T-cell (primary cell): ENCODE data around the gene RHOBTB1. TPM values are rescaled to one million over a fixed set of nuclear protein-coding genes. Genes with fewer than 3 reads are reported as not detected.

Source experiments
- ATAC-seq, 4 experiments: fragments of 200-7000 bp in 3 of 4; fragments of 150-1000 bp in 1 of 4; cut with Tn5 transposase; replicated peaks in 1 of 4; 1 replicate in 3 of 4; 2 replicates in 1 of 4; pipeline ENCODE4 v1.10.0; 2021; ENCODE audit warnings: moderate library complexity in 3 of 4, mild to moderate bottlenecking in 2 of 4, moderate number of reproducible peaks in 1 of 4
- CTCF ChIA-PET, 2 donors: fragments of 300-600 bp; sonication (Branson Sonifier 250); formaldehyde crosslinking; loops; one replicate each; lab custom pipeline; 2022; ENCODE audit warnings: antibody characterized with exemption in 2 of 2; lab: Charles Lee
- POLR2A ChIA-PET, 2 donors: fragments of 300-600 bp; sonication (Branson Sonifier 250); formaldehyde crosslinking; loops; one replicate each; lab custom pipeline; 2022; ENCODE audit warnings: antibody characterized with exemption in 2 of 2; lab: Charles Lee
- DNase-seq, 35 experiments: peaks; one replicate each; pipeline versions ENCODE4 v3.0.0 to v3.0.0-alpha.2; 2013 to 2023
- H3K27ac ChIP-seq: one replicate; pipeline ENCODE4 v1.5.1; 2013; ENCODE audit warnings: low read length
- H3K27me3 ChIP-seq, 2 experiments: replicated peaks in 1 of 2; 1 replicate in 1 of 2; 2 replicates in 1 of 2; pipeline versions ENCODE4 v1.6.1 to v1.7.0; 2013; ENCODE audit warnings: low read length in 1 of 2, mixed read lengths in 1 of 2; ENCODE audit not compliant: control insufficient read depth in 2 of 2, insufficient read depth in 2 of 2; ENCODE audit errors: extremely low read depth in 1 of 2
- H3K36me3 ChIP-seq, 2 donors: 1 replicate in 1 of 2; 2 replicates in 1 of 2; pipeline versions ENCODE4 v1.6.1 to v1.7.0; 2013; ENCODE audit warnings: low read length in 1 of 2; ENCODE audit not compliant: control insufficient read depth in 2 of 2, insufficient read depth in 1 of 2; ENCODE audit errors: extremely low read depth in 1 of 2
- H3K4me1 ChIP-seq, 2 experiments: 1 replicate in 1 of 2; 2 replicates in 1 of 2; pipeline versions ENCODE4 v1.6.1 to v1.7.0; 2013; ENCODE audit warnings: low read length in 2 of 2, mixed read lengths in 1 of 2; ENCODE audit not compliant: insufficient read depth in 2 of 2, control insufficient read depth in 1 of 2; ENCODE audit errors: extremely low read depth in 1 of 2
- H3K4me3 ChIP-seq, 2 donors: 1 replicate in 1 of 2; 2 replicates in 1 of 2; pipeline versions ENCODE4 v1.5.1 to v1.7.0; 2013; ENCODE audit warnings: mild to moderate bottlenecking in 2 of 2, low read length in 1 of 2, moderate library complexity in 1 of 2; ENCODE audit not compliant: control insufficient read depth in 1 of 2; ENCODE audit errors: extremely low read depth in 1 of 2
- H3K9me3 ChIP-seq: 2 replicates; pipeline ENCODE4 v1.7.0; 2013
- H3K27ac Mint-ChIP-seq, 2 donors: one replicate each; pipeline ENCODE4 v1.8.0; 2020 to 2021; ENCODE audit warnings: mild to moderate bottlenecking in 2 of 2, mixed read lengths in 2 of 2
- H3K27me3 Mint-ChIP-seq, 2 donors: one replicate each; pipeline ENCODE4 v1.8.0; 2021 to 2022; ENCODE audit warnings: mixed read lengths in 2 of 2
- H3K36me3 Mint-ChIP-seq: one replicate; pipeline ENCODE4 v1.8.0; 2021; ENCODE audit warnings: mixed read lengths
- H3K4me1 Mint-ChIP-seq, 3 donors: one replicate each; pipeline ENCODE4 v1.8.0; 2020 to 2022; ENCODE audit warnings: mixed read lengths in 3 of 3, mild to moderate bottlenecking in 1 of 3
- H3K4me3 Mint-ChIP-seq, 3 donors: one replicate each; pipeline ENCODE4 v1.8.0; 2020 to 2022; ENCODE audit warnings: mild to moderate bottlenecking in 3 of 3, mixed read lengths in 3 of 3, moderate library complexity in 3 of 3
- H3K9me3 Mint-ChIP-seq, 3 donors: one replicate each; pipeline ENCODE4 v1.8.0; 2020 to 2022; ENCODE audit warnings: mixed read lengths in 3 of 3
- WGBS: methylation state at CpG from one replicate; pipeline ENCODE4 v1.1.5; 2013; ENCODE audit warnings: missing lambda C conversion rate; ENCODE audit not compliant: insufficient coverage; 5-methylcytosine and 5-hydroxymethylcytosine counted together
- total RNA-seq, 35 experiments: library from RNA in 6 of 35; stranded (reverse) in 6 of 35; fragments of 120-200 nt in 1 of 35; gene quantifications; one replicate each; pipeline versions ENCODE4 v1.2.1 to v1.2.4 and lab custom pipeline; 2013 to 2026

RHOBTB1 gene
- total RNA-seq, 5 donors from 2014 or later (not counting 1 experiment from before 2014, with no cell fraction given), result 0.09 to 0.75 (median 0.34) TPM; not detected in 1

GRCh38 chr10:60953420-60953819, 9.4 kb upstream of the RHOBTB1 start:
- H3K4me3 ChIP-seq, result no peak overlapping the region
- peaks cover 0 to 4% of the 10 kb centered on the region in 2 experiments for H3K4me1 ChIP-seq
- H3K4me1 Mint-ChIP-seq, result no peaks in the 10 kb centered on the region
- no peak overlapping the region for H3K27ac Mint-ChIP-seq
- H3K9me3 Mint-ChIP-seq, result no peaks in the 10 kb centered on the region
- no peaks in the 10 kb centered on the region for H3K36me3 ChIP-seq
- no peaks in the 10 kb centered on the region for H3K27me3 ChIP-seq
- ChIA-PET POLR2A (no interaction called here), CTCF (no interaction called here)
- H3K4me3 Mint-ChIP-seq, result no peak overlapping the region
- no peak overlapping the region for H3K27ac ChIP-seq
- H3K9me3 ChIP-seq, result no peaks in the 10 kb centered on the region
- no CpG with 5 or more reads among the region's 3 CpGs for WGBS
- DNase-seq (no peak), ATAC-seq (no peak)
- H3K36me3 Mint-ChIP-seq, result no peaks in the 10 kb centered on the region
- H3K27me3 Mint-ChIP-seq, result peaks cover 15 to 24% of the 10 kb centered on the region in 2 donors

- Mint-ChIP-seq H3K36me3 (no peaks in the 10 kb centered on the region), H3K27me3 (peaks cover 20 to 28% of the 10 kb centered on the region in 2 donors), H3K4me1 (no peaks in the 10 kb centered on the region), H3K27ac (no peak overlapping the region), H3K4me3 (no peak overlapping the region), H3K9me3 (no peaks in the 10 kb centered on the region)
- no peak for ATAC-seq
- Histone ChIP-seq H3K9me3 (no peaks in the 10 kb centered on the region), H3K4me3 (no peak overlapping the region), H3K27ac (no peak overlapping the region), H3K27me3 (no peaks in the 10 kb centered on the region), H3K4me1 (peaks cover 0 to 4% of the 10 kb centered on the region in 2 experiments), H3K36me3 (no peaks in the 10 kb centered on the region)
- no peak for DNase-seq
- ChIA-PET POLR2A (no interaction called here), CTCF (interaction anchor here in 1 of 2 donors (0.6 kb wide), 1 partner anchor 451 kb away, joined by 3 read pairs; no protein-coding TSS in a partner anchor)
- no CpG with 5 or more reads among the region's 7 CpGs for WGBS
These were observed 8.8 kb upstream of the RHOBTB1 start for GRCh38 chr10:60952846-60953220.

- no peak overlapping the region for H3K4me3 ChIP-seq
- no peaks in the 10 kb centered on the region for H3K9me3 Mint-ChIP-seq
- no peaks in the 10 kb centered on the region for H3K27me3 ChIP-seq
- ATAC-seq (no peak), DNase-seq (no peak)
- no peaks in the 10 kb centered on the region for H3K4me1 Mint-ChIP-seq
- no CpG with 5 or more reads among the region's 3 CpGs for WGBS
- H3K27ac ChIP-seq, result no peak overlapping the region
- ChIA-PET POLR2A (interaction anchor here in 1 of 2 donors (0.7 kb wide), 1 partner anchor 31 kb away, joined by 3 read pairs; no protein-coding TSS in a partner anchor), CTCF (interaction anchor here in 1 of 2 donors (0.6 kb wide), 1 partner anchor 450 kb away, joined by 3 read pairs; no protein-coding TSS in a partner anchor)
- H3K36me3 Mint-ChIP-seq, result no peaks in the 10 kb centered on the region
- no peaks in the 10 kb centered on the region for H3K9me3 ChIP-seq
- no peak overlapping the region for H3K27ac Mint-ChIP-seq
- H3K4me1 ChIP-seq, result peaks cover 0 to 4% of the 10 kb centered on the region in 2 experiments
- no peak overlapping the region for H3K4me3 Mint-ChIP-seq
- no peaks in the 10 kb centered on the region for H3K36me3 ChIP-seq
- peaks cover 23 to 25% of the 10 kb centered on the region in 2 donors for H3K27me3 Mint-ChIP-seq
These were observed 8.3 kb upstream of the RHOBTB1 start for GRCh38 chr10:60952067-60952845.

- WGBS, result 84% methylated on average over 4 of the region's 5 CpGs
- ChIA-PET CTCF (interaction anchor here in 1 of 2 donors (1.1 kb wide), 2 partner anchors 10 to 13 kb away, joined by 3 to 5 read pairs; no protein-coding TSS in a partner anchor), POLR2A (interaction anchor here in 1 of 2 donors (0.7 kb wide), 1 partner anchor 32 kb away, joined by 3 read pairs; no protein-coding TSS in a partner anchor)
- ATAC-seq, result no peak
- no peaks in the 10 kb centered on the region for H3K9me3 ChIP-seq
- Mint-ChIP-seq H3K4me3 (no peak overlapping the region), H3K36me3 (no peaks in the 10 kb centered on the region), H3K9me3 (no peaks in the 10 kb centered on the region), H3K27me3 (peaks cover 31% of the 10 kb centered on the region in 2 donors), H3K27ac (no peak overlapping the region), H3K4me1 (no peaks in the 10 kb centered on the region)
- no peak for DNase-seq
- H3K36me3 ChIP-seq, result no peaks in the 10 kb centered on the region
- no peaks in the 10 kb centered on the region for H3K27me3 ChIP-seq
- H3K27ac ChIP-seq, result no peak overlapping the region
- no peak overlapping the region for H3K4me3 ChIP-seq
- peaks cover 0 to 4% of the 10 kb centered on the region in 2 experiments for H3K4me1 ChIP-seq
These were observed 7.3 kb upstream of the RHOBTB1 start for GRCh38 chr10:60951272-60951724.

GRCh38 chr10:60950300-60950699, 6.3 kb upstream of the RHOBTB1 start:
- no peaks in the 10 kb centered on the region for H3K9me3 ChIP-seq
- H3K27me3 Mint-ChIP-seq, result peaks cover 34 to 37% of the 10 kb centered on the region in 2 donors
- peaks cover 0 to 4% of the 10 kb centered on the region in 2 experiments for H3K4me1 ChIP-seq
- no CpG with 5 or more reads among the region's 3 CpGs for WGBS
- H3K36me3 Mint-ChIP-seq, result no peaks in the 10 kb centered on the region
- CTCF ChIA-PET, result interaction anchor here in 1 of 2 donors (1.1 kb wide), 2 partner anchors 11 to 14 kb away, joined by 3 to 5 read pairs; no protein-coding TSS in a partner anchor
- no peaks in the 10 kb centered on the region for H3K36me3 ChIP-seq
- no peak overlapping the region for H3K27ac ChIP-seq
- DNase-seq, result no peak
- ATAC-seq, result no peak
- no peak overlapping the region for H3K27ac Mint-ChIP-seq
- H3K27me3 ChIP-seq, result peaks cover 0 to 3% of the 10 kb centered on the region in 2 experiments
- no peaks in the 10 kb centered on the region for H3K9me3 Mint-ChIP-seq
- H3K4me3 ChIP-seq, result no peak overlapping the region
- H3K4me1 Mint-ChIP-seq, result no peaks in the 10 kb centered on the region
- H3K4me3 Mint-ChIP-seq, result no peak overlapping the region
- POLR2A ChIA-PET, result no interaction called here

- ATAC-seq, result no peak
These were observed 4.9 kb upstream of the RHOBTB1 start for GRCh38 chr10:60948851-60949250.

More at GRCh38 chr10:60948851-60949250, 4.9 kb upstream of the RHOBTB1 start:
- Histone ChIP-seq H3K27me3 (peaks cover 0 to 16% of the 10 kb centered on the region in 2 experiments), H3K4me3 (no peak overlapping the region), H3K9me3 (no peaks in the 10 kb centered on the region), H3K27ac (no peak overlapping the region), H3K36me3 (no peaks in the 10 kb centered on the region), H3K4me1 (peaks cover 4 to 7% of the 10 kb centered on the region in 2 experiments)
- WGBS, result 88% methylated on average over 1 of the region's 1 CpG
- H3K27ac Mint-ChIP-seq, result no peak overlapping the region
- no peak overlapping the region for H3K4me3 Mint-ChIP-seq
- CTCF ChIA-PET, result interaction anchor here (0.7 kb wide), 2 partner anchors 120 to 393 kb away, joined by 5 to 10 read pairs; no protein-coding TSS in a partner anchor
- H3K4me1 Mint-ChIP-seq, result peaks cover 5% of the 10 kb centered on the region in 3 donors
- H3K36me3 Mint-ChIP-seq, result no peaks in the 10 kb centered on the region
- POLR2A ChIA-PET, result interaction anchor here in 1 of 2 donors (0.6 kb wide), 1 partner anchor 109 kb away, joined by 3 read pairs; no protein-coding TSS in a partner anchor
- H3K9me3 Mint-ChIP-seq, result no peaks in the 10 kb centered on the region
- DNase-seq, result no peak
- peaks cover 42 to 44% of the 10 kb centered on the region in 2 donors for H3K27me3 Mint-ChIP-seq
